Measurements from ENCODE around the gene TAS2R14.

DNA sequence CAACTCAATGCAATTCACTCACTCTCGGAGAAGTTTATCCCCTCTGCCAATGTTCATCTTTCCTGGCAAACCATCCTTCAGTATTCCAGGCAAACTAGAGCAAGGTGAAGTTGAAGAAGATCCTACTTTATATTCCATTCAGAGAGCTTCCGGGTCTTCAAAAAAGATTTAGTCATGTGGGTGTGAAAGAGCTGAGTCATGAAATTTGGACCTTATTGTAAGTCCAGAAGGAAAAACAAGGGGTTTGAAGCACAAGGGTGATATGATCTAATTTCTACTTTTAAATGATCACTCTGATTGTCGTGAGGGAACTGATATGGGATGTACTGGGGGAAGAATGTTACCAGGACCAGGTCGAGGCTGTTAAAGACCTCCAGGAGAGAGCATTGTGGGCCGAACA is 12.8 kb downstream of the TAS2R14 start:
- no peak for TF ChIP-seq POLR2A (IDR thresholded peaks at IDR 0.05)
- TF ChIP-seq, protein P1, sequence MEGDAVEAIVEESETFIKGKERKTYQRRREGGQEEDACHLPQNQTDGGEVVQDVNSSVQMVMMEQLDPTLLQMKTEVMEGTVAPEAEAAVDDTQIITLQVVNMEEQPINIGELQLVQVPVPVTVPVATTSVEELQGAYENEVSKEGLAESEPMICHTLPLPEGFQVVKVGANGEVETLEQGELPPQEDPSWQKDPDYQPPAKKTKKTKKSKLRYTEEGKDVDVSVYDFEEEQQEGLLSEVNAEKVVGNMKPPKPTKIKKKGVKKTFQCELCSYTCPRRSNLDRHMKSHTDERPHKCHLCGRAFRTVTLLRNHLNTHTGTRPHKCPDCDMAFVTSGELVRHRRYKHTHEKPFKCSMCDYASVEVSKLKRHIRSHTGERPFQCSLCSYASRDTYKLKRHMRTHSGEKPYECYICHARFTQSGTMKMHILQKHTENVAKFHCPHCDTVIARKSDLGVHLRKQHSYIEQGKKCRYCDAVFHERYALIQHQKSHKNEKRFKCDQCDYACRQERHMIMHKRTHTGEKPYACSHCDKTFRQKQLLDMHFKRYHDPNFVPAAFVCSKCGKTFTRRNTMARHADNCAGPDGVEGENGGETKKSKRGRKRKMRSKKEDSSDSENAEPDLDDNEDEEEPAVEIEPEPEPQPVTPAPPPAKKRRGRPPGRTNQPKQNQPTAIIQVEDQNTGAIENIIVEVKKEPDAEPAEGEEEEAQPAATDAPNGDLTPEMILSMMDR (IDR thresholded peaks at IDR 0.05): no peak

Measured in body of pancreas (tissue), 4 donors.